ENCODE results near the gene ZFAND3. TPM values are rescaled to one million over a fixed set of nuclear protein-coding genes. Genes with fewer than 3 reads are reported as not detected.

ZFAND3 gene
- total and polyA plus RNA-seq, 10 donors = 9.3 to 63.7 (median 49.9) TPM

- Histone ChIP-seq H3K4me1 (peaks cover 11 to 95% (median 54%) of the 10 kb centered on the region in 6 donors), H3K27me3 (replicated peaks in 1 of 7) (no peaks in the 10 kb centered on the region), H3K9me3 (no peaks in the 10 kb centered on the region), H3K27ac (no peak overlapping the region), H3K4me3 (no peak overlapping the region), H3K36me3 (no peaks in the 10 kb centered on the region)
- intact Hi-C loops (cut with DNase I; ENCODE audit: low total_unique reads) = no loop called here
- no peak for DNase-seq
- TF ChIP-seq POLR2AphosphoS5 (IDR thresholded peaks at IDR 0.05) (no peak), POLR2A (IDR thresholded peaks at IDR 0.05) (no peak), CTCF (IDR thresholded peaks at IDR 0.05 in 8 of 11, conservative IDR thresholded peaks at IDR 0.05 in 3 of 11) (no peak)
- WGBS, 5 donors = 93 to 99% (median 98%) methylated on average over 2 of the region's 2 CpGs
These were observed 165.1 kb downstream of the ZFAND3 start for GRCh38 chr6:37984578-37984977.

- no peaks in the 10 kb centered on the region for H3K9me3 ChIP-seq
- H3K4me3 ChIP-seq = no peak overlapping the region
- H3K27me3 ChIP-seq (replicated peaks in 1 of 7) = no peaks in the 10 kb centered on the region
- TF ChIP-seq POLR2AphosphoS5 (IDR thresholded peaks at IDR 0.05) (no peak), POLR2A (IDR thresholded peaks at IDR 0.05) (no peak), CTCF (IDR thresholded peaks at IDR 0.05 in 8 of 11, conservative IDR thresholded peaks at IDR 0.05 in 3 of 11) (no peak)
- no peaks in the 10 kb centered on the region for H3K36me3 ChIP-seq
- H3K27ac ChIP-seq = no peak overlapping the region
- no peak for DNase-seq
- H3K4me1 ChIP-seq = peaks cover 13 to 95% (median 51%) of the 10 kb centered on the region in 6 donors
- WGBS, 5 donors = 60 to 83% (median 76%) methylated on average over 7 of the region's 7 CpGs
- intact Hi-C loops (cut with DNase I; ENCODE audit: low total_unique reads) = no loop called here
These were observed 165.8 kb downstream of the ZFAND3 start for GRCh38 chr6:37985355-37985754.

- H3K36me3 ChIP-seq = no peaks in the 10 kb centered on the region
- H3K4me3 ChIP-seq = no peak overlapping the region
- DNase-seq = no peak
- no peaks in the 10 kb centered on the region for H3K27me3 ChIP-seq (replicated peaks in 1 of 7)
- 85 to 90% (median 86%) methylated on average over 1 of the region's 1 CpG for WGBS, 5 donors
- H3K4me1 ChIP-seq = peaks cover 16 to 95% (median 51%) of the 10 kb centered on the region in 6 donors
- no peaks in the 10 kb centered on the region for H3K9me3 ChIP-seq
- H3K27ac ChIP-seq = no peak overlapping the region
- TF ChIP-seq POLR2A (IDR thresholded peaks at IDR 0.05) = no peak
- TF ChIP-seq CTCF (IDR thresholded peaks at IDR 0.05 in 8 of 11, conservative IDR thresholded peaks at IDR 0.05 in 3 of 11) = no peak
- no peak for TF ChIP-seq POLR2AphosphoS5 (IDR thresholded peaks at IDR 0.05)
- intact Hi-C loops (cut with DNase I; ENCODE audit: low total_unique reads) = no loop called here
These were observed 167.5 kb downstream of the ZFAND3 start for GRCh38 chr6:37987018-37987417.

- H3K36me3 ChIP-seq = no peaks in the 10 kb centered on the region
- no peak for DNase-seq
- no peak overlapping the region for H3K27ac ChIP-seq
- intact Hi-C loops (cut with DNase I; ENCODE audit: low total_unique reads) = no loop called here
- H3K27me3 ChIP-seq (replicated peaks in 1 of 7) = no peaks in the 10 kb centered on the region
- H3K4me3 ChIP-seq = no peak overlapping the region
- no peaks in the 10 kb centered on the region for H3K9me3 ChIP-seq
- WGBS, 5 donors = 89 to 97% (median 92%) methylated on average over 2 of the region's 2 CpGs
- TF ChIP-seq POLR2AphosphoS5 (IDR thresholded peaks at IDR 0.05) = no peak
- no peak for TF ChIP-seq CTCF (IDR thresholded peaks at IDR 0.05 in 8 of 11, conservative IDR thresholded peaks at IDR 0.05 in 3 of 11)
- no peak for TF ChIP-seq POLR2A (IDR thresholded peaks at IDR 0.05)
- peaks cover 15 to 95% (median 50%) of the 10 kb centered on the region in 6 donors for H3K4me1 ChIP-seq
These were observed 168.0 kb downstream of the ZFAND3 start for GRCh38 chr6:37987559-37987958.

Measured in spleen (tissue), 11 donors.